Measurements from ENCODE around the gene RNASE11.

DNA sequence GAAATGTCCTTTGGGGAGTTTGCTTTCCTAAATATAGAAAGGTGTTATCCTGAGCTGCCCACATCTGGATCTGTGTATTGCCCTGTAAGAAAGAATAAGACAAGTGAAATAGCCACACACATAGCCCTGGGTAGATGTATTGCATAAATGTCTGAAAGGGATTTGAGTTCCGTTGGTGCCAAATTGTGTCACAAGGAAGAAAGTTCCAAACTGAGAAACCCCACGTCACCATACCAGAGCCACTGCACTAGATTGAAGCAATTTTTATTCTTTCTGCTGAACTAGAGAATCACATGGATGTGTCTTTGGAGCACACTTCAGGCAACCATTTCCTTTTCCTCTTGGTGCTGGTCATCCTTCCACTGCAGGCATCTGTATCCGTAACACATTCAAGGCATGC lies 32.0 kb downstream of the RNASE11 start:
- TF ChIP-seq POLR2AphosphoS5 (IDR thresholded peaks at IDR 0.05; ENCODE audit: borderline replicate concordance, low read depth, low read length) (no peak), EZH2 (IDR thresholded peaks at IDR 0.05) (no peak), FOXP2 (optimal IDR thresholded peaks at IDR 0.05; ENCODE audit: control extremely low read depth, extremely low read length, insufficient read depth) (no peak)
